Fibroblast of peridontal ligament (primary cell): Measurements from ENCODE around the gene GALNT10.
A peak's percentile ranks its signal among the peaks of the same experiment; 100 is the strongest.

ENCODE experiments used
- DNase-seq: peaks from one replicate; pipeline ENCODE4 v3.0.0-alpha.2; 2010; ENCODE audit errors: extremely low read depth

The GALNT10 gene

DNA sequence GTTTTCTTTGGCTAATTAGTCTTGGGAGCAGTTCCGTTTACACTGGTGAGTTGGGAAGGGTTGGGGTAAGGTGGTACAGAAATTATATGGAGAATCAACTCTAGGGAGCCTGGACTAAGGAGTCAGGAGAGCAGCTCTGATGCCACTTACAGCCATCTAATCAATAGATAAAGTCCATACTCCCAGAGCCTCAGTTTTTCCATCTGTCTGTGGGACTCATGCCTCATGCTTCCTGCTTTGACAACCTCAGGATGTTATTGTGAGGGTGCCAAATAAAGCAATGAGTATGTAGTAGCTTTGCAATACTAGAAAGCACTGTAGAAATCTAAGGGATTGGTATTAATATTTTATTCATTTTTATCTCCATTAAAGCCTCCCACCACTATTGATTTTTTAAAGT, 105.0 kb downstream of the GALNT10 start:
- DNase-seq, result no peak

DNA sequence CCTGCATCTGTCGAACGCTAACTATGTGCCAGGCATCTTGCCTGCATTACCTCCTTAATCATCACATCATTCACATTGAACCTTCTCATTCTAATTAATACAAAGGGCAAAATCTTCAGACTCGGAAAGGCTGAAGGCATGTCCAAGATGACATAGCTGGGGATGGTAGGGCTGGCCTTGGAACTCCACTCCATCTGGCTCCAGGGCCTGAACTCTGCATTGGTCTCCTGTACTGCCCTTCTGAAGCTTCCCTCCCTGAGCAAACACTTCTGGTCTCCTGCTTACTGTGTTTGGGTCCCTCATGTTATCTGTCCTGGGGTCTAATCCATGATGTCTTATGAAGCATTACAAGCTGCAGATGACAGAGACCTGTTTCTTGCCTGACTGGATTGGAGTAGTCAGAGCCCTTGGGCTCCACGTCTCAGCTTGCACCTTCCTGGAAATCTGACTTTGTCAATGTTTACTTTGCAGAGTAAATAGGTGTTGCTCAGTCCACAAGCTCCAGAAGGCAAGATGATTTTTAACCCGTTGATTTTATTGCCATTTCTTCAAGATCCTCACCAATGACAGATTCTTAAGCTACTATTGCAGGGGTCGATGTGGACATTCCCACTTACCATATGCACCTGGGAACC, 106.1 kb downstream of the GALNT10 start:
- DNase-seq, result no peak

DNA sequence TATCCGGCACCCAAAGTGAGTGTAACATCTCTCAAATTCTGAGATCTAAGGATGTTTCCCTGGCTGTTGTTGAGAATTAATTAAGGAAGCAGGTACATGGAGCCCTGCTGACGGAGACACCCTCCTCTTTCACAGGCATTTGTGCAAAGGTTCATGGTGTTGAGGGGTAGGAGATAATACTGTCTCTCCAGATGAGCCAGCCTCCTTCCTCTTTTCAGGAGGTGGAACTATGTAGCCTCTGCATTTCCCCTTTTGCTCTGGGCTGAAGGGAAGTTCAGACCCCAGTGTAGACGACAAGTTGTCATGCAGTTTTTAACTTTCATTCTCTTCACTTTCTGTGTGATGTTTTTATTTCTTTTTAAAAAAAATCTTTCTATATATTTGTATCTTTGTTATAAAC, 107.5 kb downstream of the GALNT10 start:
- no peak for DNase-seq

DNA sequence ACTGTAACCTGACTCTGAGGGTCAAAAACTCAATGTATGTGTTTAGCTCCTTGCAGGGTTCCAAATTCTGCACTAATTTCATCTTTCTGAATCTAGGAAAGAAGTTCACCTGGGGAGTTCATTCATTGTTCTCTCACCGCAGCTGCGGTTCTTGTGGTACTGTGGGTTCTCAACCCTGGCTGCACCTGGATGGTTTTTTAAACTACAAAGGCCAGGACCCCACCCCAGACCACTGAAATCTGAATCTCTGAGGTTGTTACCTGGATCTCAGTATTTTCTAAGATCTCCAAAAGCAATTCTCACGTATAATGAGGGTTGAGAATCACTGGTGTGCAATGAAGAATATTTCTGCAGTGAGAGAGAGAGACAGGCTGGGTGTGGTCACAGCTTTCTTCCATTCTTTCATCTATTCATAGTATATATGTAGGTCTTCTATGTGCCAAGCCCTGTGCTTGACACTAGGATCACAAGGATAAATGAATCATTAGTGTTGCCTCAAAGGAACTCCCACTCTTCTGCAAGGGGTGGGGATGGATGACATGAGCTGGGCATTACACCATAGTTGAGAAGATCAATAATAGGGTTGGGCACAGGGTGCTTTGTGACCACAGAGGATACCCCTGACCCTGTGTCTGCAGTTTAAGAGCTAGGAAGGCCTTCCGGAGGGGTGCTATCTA, 109.8 kb downstream of the GALNT10 start:
- no peak for DNase-seq

DNA sequence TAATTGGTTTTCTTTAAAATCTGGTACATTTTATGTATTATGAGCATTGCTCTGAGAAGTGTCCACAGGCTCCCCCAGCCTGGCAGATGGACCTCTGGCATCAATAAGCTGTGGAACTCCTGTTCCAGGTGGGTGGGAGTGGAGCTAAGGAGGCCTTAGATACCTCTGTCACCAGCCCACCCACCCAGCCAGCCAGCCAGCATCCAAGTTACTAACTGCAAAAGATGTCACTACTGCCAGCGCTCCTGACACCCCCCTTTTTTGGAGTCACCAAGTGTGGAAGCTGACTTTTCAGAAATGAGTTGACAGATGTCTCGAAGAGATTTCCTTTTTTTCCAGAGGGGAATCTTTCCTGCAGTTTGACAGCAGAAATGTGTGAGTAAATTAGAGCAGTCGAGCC, 111.2 kb downstream of the GALNT10 start:
- no peak for DNase-seq

DNA sequence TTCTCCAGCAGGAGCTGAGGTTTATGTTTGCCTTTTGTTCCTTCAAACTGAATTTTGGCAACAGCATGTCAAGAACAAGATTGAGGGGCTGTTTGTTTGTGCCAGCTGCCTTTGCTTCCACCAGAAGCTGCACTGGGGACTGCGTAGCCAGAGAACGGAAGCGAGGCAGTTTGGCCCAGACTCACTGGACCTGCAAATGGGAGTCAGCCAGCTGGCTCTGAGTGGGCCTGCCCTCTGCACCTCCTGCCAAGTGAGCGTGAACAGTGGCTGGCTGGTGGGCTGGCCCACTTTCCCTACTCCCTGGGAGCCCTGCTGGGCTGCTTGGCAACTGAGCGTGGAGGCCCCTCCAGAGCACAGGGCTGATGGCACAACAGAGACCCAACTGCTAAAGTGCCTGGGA, 111.6 kb downstream of the GALNT10 start:
- no peak for DNase-seq

DNA sequence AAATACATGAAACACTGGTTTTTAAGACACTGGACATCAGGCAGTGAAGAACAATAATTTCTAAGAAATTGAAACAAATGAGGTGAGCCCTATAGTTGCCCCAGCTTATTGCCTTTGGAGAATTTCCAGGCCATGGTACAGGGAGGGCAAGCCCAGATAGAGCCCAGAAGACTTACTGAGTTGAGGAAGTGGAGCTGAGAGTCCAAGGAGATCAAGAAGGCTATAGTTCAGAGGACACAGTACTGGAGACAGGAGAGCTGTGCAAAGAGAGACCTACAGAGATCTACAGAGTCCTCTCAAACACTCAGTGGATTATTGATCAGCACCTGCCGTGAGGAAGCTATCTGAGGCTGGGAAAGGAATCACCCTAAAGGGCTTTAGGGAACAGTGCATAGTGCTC, 112.6 kb downstream of the GALNT10 start:
- no peak for DNase-seq

DNA sequence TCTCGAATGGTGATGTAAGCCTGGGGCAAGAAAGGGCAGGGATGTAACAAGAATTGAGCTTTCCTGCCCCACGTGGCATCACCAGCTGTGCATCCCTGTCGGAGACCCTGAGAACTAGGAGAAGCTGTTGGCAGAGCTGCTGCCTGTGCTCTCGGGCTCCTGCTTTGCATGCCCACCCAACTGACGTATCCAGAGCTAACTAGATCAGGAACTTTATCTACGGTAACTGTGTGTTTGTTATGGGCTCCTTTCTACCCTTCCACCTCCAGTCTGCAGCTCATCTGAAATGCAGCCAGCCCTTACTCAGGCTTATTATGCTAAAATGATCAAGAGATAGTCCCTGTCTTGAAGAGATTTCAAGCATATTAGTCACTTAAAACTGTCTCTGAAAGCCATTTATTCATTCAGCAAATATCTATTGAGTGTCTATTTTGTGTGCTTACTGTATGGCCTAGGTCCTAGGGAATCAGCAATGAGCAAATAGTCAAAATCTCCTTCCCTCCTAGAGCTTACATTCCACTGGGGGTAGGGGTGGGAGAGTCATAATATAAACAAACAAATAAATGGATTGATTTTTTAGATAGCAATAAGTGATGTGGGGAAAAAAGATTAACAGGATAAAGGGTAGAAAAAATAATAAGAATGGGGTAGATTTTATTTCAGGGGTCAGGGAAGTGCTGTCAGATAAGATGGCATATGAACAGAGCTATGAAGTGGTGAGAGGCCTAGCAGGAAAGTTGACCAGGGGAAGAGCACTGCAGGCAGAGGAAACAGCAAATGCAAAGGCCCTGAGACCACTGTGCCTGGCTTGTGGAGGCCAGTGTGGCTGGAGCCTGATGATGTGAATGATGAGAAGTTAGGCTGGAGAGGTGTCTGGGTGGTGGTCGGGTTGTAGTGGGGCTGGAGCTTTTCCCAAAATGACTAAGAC, 118.2 kb downstream of the GALNT10 start:
- DNase-seq, result no peak

DNA sequence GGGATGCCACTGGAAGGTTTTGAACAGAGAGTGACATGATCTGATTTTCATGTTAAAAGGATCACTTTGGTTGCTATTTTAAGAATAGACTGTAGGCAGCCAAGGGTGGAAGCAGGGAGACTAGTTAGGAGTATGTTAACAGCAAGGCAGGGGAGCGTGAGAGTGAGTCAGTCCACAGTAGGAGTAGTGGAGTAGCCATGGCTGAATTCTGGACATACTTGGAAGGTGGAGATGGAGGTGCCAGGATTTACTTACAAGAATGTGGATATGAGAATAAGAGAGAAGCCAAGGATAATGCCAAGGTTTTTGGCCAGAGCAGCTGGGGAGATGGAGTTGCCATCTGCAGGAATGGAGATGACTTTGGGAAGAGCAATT, 118.8 kb downstream of the GALNT10 start:
- peak; percentile 26 for DNase-seq

DNA sequence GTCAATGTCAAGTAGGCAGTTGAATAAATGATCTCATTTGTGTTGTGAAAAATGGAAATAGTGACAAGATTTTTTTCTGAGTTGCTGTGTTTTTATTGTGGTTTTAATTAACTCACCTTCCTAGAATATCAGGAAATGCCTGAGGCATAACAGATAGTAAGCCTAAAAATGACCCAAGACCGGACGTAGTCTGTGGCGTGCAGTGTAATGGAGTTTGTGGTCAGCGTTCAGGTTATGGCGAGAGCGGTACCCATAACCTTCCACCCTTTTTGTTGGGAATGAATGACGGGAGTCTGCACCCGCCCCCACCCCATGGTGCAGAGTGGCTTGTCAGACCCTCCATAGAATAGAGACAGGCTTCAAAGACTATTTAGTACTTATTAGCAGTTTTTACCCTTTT, 119.3 kb downstream of the GALNT10 start:
- no peak for DNase-seq

DNA sequence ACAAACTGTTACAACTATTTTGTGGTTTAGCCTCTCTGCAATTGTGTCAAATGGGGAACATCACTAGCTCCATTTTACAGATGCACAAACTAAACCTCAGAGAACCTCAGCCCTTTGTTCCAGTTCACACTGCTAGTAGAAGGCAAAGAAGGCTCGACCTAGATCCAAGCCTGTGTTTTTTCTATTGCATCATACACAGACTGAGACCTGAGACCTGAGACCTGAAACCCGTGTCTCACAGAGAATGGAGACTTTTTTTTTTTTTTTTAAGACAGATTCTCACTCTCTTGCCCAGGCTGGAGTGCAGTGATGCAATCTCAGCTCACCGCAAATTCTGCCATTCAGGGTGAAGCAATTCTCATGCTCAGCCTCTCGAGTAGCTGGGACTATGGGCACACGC, 120.8 kb downstream of the GALNT10 start:
- no peak for DNase-seq

DNA sequence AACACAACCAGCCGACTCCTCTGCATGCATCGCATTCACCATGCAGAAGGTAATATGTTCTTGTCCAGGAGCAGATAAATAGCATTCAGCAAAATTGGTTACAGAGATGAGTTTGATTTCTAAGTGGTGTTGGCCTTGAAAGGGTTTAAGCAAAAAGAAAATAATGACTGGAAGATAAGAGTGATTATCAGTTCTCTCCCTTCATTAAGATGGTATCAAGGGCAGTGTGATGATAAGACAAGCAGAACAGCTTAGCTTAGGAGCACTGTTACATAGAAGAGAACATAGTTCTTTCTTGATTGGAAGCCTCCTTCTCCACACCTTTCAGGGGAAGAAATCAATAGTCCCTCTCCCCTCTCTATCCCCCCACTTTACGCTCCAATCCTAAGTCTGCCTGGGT, 121.5 kb downstream of the GALNT10 start:
- DNase-seq, result no peak

DNA sequence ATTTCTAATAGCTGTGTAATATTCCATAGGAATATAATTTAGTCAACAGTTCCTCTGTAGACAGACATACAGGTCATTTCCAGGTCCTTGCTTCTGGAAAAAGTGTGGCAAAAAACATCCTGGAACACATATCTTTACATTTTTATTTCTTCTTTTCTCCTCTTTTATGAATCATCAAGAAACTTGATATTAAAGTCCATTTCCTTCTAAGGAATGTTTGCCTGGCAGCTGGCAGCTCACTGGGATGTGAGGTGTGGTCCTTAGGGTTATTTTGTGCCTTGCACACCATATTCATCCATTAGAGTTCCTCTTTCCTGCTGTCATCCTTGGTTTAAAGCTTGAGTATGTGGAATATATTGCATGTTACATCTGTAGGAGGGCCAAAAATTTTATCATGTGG, 122.0 kb downstream of the GALNT10 start:
- peak; percentile 47 for DNase-seq

DNA sequence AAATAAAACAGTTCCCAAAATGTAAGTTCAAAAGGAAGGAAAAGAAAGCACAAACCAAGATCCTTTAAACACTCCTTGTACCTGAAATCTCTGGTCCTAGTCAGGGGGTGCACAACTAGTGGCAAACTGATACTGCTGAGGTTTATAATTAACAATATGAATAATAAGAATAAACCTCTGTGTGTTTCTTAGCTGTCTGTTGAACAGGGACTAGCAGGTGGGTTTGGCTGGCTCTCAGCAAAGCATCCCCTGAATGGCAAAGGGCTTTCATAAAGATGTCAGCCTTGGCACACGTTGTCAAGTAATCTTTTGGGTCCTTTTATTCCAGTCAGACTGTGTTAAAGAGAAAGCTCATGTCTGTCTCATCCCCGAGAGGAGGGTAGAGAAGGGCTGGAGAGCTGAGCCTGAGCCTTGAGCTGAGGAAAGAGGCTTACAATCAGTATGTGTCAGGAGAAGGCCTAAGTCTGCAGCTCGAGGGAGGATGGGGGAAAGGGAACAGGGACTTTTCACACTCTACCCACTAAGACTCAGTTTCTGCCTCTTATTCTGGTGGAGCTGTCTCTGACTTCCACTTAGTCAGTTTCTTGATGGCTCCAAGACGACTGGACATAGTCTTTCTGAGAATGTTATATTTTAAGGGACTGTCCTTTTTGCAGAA, 123.0 kb downstream of the GALNT10 start:
- no peak for DNase-seq

DNA sequence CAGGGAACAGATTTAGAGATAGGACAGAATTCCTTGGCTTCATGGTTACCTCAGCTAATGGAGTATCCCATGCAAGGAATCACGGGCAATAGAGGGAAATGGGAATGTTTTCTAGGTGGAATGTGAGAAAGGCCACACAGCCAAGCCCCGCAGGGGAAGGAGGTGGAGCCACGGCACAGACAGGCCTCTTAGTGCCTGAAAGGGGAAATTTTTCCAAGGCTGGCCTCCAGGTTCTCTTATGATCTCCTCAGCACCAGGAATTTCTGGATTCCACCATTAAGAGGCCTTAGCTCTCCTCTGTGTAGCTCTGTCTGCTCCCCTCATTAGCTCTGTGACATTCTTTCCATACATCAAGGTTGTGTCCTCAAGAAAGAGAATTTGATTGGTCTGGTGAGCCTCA, 124.7 kb downstream of the GALNT10 start:
- DNase-seq, result no peak

DNA sequence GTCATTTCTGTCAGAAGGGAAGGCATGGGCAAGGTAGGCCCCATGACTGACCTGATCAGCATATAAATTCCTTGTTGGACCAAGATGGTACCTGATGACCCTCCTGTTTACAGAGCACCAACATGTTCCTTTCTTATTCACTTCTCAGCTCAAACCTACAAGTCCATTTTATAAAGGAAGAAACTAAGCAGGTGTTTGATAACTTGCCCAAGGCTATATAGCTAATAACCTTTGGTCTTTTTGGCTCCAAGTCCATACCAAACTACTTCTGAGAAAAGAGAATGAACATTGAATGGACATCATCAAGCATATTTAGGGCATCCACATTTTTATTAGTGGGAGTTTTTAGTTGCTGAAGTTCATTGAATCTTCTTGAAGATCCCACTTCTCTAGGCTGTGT, 125.2 kb downstream of the GALNT10 start:
- no peak for DNase-seq

DNA sequence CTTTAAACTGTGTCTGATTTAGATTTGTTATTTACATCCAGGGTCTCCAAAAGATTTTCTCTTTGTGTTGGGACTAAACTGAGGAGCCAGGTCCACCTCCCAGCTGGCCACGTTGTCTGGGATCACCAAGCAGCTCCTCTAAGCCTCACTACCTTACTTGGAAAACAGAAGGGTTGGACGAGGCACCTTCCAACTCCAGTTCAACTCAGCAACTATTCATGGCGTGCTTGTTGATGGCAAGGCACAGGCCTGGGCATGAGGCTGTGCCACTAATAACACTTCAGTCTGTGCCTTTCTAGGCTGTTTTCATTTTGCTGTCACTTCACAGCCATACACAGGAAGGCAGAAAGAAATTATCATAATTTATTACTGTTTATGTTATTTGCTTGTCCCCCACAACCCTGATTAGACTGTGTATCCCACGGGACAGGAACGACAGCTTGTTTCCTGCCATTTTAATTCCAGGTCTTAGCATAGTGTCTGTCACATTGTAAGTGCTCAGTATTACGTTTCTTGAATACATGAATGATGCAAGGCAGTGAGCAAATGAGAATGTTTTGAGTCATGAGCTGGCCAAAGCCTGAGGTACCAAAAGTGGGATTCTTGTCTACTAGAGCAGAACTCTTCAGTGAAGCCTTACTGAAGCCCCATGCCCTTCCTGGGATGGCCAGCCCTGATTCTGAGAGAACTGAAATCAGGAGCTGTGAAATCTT, 125.8 kb downstream of the GALNT10 start:
- DNase-seq, result no peak

DNA sequence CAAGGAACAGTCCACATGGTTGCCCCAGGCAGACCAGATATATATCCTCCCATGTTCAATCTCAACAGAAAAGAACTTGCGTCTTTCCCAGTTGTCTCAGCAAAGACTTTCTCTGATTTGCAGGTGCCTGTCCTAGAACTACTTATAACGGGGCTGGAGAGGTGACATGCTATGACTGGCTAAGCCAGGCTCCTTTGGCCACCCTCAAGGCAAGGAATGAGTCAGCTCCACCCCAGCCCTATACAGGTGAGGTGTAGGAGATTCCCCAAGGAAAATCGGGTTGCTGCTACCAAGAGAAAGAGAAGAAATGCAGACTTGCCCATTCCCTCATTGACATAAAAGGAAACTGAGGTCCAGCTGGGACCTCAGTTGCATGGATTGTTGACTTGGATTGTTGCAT, 127.4 kb downstream of the GALNT10 start:
- DNase-seq, result no peak

DNA sequence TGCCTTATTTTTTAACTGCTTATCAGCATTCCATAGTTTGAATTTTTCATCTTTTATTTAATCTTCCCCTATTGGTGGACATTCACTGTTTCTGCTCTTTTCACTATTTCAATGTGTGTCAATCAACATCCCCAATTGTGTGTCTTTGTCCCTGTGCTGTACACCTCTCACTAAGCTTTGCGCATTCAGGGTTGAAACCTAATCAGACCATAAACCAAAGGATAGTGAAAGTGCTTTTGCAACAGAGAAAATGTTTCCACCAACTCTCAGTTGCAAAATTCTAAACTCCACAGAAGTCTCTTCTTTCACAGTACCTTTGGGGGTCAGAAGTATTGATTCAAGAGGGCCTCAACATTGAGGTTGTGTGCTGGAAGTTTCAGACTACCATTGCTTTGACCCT, 128.2 kb downstream of the GALNT10 start:
- no peak for DNase-seq

DNA sequence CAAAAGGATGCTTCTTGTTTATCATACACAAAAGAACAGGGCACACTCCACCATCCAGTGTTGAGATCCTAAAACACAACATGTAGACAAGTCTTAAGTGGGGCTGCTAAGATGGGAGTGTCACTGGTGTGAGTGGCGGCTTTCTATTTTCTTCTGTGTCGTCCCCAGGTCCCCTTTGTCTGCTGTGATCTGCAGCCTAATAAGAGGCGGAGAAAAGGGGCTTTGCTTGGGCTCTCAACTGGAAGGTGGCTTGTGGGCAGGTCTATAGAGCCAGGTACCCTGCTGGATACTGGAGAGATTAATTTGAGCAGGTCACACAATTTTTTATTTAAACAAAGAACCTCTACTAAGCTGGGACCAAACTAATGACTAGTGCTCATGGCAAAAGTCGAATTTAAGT, 129.2 kb downstream of the GALNT10 start:
- DNase-seq, result no peak

DNA sequence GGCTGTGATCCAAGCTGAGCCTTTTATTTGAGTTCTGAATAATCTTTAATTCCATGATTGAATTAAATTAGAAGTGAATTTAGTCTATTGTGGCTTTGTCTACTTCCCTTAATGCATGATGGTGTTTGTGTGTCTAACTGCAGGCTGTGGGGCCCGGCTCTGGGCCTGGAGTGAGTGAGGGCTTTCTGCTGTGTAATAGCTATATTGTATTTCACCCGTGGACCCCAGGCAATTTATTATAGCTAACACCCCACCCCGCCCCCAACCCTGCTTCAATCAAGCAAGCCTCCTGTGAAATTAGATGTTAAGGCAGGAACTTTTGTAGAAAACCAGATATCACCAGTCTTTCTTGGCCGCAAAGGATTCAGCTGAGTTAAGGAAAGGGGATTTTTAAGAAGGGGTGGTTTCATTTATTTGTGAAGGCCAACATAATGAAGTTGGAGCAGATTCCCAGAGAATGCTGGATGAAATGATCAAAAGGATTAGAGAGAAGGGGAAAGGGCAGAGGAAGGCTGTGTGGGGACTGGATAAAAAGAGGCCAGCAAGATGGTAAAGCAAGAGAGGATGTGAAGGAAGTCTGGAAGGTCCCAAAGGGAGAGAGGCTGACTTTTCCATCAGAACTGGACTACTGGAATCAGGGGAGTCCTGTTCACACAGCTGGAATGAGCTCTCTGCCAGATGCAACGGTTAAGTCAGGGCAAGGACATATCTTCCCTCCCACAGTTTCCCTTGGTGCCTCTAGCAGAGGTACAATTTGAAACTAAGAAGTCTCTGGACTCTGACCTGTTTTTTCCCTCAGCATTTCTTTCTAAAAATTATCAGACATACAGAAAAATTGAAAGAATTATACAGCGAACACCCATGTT, 129.9 kb downstream of the GALNT10 start:
- DNase-seq, result peak; percentile 35
